LHCN-M2 (cell line): ENCODE data around the gene ZBED1. TPM values are rescaled to one million over a fixed set of nuclear protein-coding genes. Genes with fewer than 3 reads are reported as not detected.
"Not testable (repeated sequence)": the region's sequence is repeated elsewhere in the genome, so short reads cannot be mapped to it uniquely, and the experiment has no call there.

Source experiments
- DNase-seq: peaks from one replicate; pipeline ENCODE4 v3.0.0-alpha.2; 2012; ENCODE audit warnings: low read depth
- total RNA-seq: library from RNA; depleted of rRNA; stranded (reverse); fragments of >200 nt; gene quantifications from 2 replicates; pipeline ENCODE4 v1.2.3, GENCODE V29; 2014; rRNA removed

Gene ZBED1
- total RNA-seq, 1 experiment from 2014 or later = 53.0 TPM

GRCh38 chrX:2457289-2458133 lies 43.3 kb downstream of the ZBED1 start:
- no peak for DNase-seq

- not testable (repeated sequence) for DNase-seq
Measured at GRCh38 chrX:2456091-2456490, 44.7 kb downstream of the ZBED1 start.

GRCh38 chrX:2454620-2455019 lies 46.2 kb downstream of the ZBED1 start:
- DNase-seq = not testable (repeated sequence)

- DNase-seq = no peak
Measured at GRCh38 chrX:2452799-2453198, 48.0 kb downstream of the ZBED1 start.

- DNase-seq = no peak
Measured at GRCh38 chrX:2452317-2452784, 48.4 kb downstream of the ZBED1 start.

GRCh38 chrX:2451501-2452316 lies 49.1 kb downstream of the ZBED1 start:
- DNase-seq = peak; percentile 9

GRCh38 chrX:2450681-2451080 lies 50.1 kb downstream of the ZBED1 start:
- no peak for DNase-seq

- no peak for DNase-seq
Measured at GRCh38 chrX:2449135-2449886, 51.5 kb downstream of the ZBED1 start.

GRCh38 chrX:2447484-2447883 lies 53.3 kb downstream of the ZBED1 start:
- DNase-seq = no peak

- DNase-seq = no peak
Measured at GRCh38 chrX:2446815-2447214, 54.0 kb downstream of the ZBED1 start.

- no peak for DNase-seq
Measured at GRCh38 chrX:2445662-2446623, 54.8 kb downstream of the ZBED1 start.

GRCh38 chrX:2442694-2443093 lies 58.1 kb downstream of the ZBED1 start:
- DNase-seq = no peak

- no peak for DNase-seq
Measured at GRCh38 chrX:2441466-2441865, 59.3 kb downstream of the ZBED1 start.

GRCh38 chrX:2439613-2440012 lies 61.2 kb downstream of the ZBED1 start:
- peak; percentile 35 for DNase-seq

Other genes starting within 250 kb of the ZBED1 start
- gene DHRSX, start within 50 bp of the ZBED1 start, total RNA-seq = 25.3 and 29.2 TPM in 2 replicates
- gene CD99, start 190.3 kb upstream of the ZBED1 start, total RNA-seq = 282 and 322 TPM in 2 replicates